GM12891 (cell line): ENCODE measurements around the gene ZNHIT3.
"Not testable (repeated sequence)": the region's sequence is repeated elsewhere in the genome, so short reads cannot be mapped to it uniquely, and the experiment has no call there.

Experiments
- DNase-seq: peaks from one replicate; pipeline ENCODE4 v3.0.0; 2011; ENCODE audit warnings: low spot score; ENCODE audit not compliant: insufficient read length
- FAIRE-seq: peaks from 2 replicates; lab custom pipeline; 2011; peaks lifted over from hg19 to GRCh38; lab: Jason Lieb, UNC
- PAX5 ChIP-seq: IDR thresholded peaks from 2 replicates; pipeline ENCODE4 v1.6.1; 2011; ENCODE audit warnings: low read length, moderate library complexity, mild to moderate bottlenecking; ENCODE audit not compliant: insufficient read depth, severe bottlenecking
- POLR2A ChIP-seq: IDR thresholded peaks from 2 replicates; pipeline ENCODE4 v1.6.1; 2011; ENCODE audit warnings: low read depth, low read length, control low read depth
- POLR2AphosphoS5 ChIP-seq: IDR thresholded peaks from 2 replicates; pipeline ENCODE4 v1.6.1; 2011; ENCODE audit warnings: low read depth, low read length, control low read depth
- POU2F2 ChIP-seq: IDR thresholded peaks from 2 replicates; pipeline ENCODE4 v1.6.1; 2011; ENCODE audit warnings: low read depth, mild to moderate bottlenecking, control low read depth, low read length, moderate library complexity
- SPI1 ChIP-seq: IDR thresholded peaks from 2 replicates; pipeline ENCODE4 v1.6.1; 2011; ENCODE audit warnings: low read depth, low read length, control low read depth
- TAF1 ChIP-seq: IDR thresholded peaks from 2 replicates; pipeline ENCODE4 v1.6.1; 2011; ENCODE audit warnings: low read depth, low read length, control low read depth

ZNHIT3 gene

GRCh38 chr17:36501351-36501750, 14.9 kb downstream of the ZNHIT3 start:
- TF ChIP-seq SPI1, result no peak
- FAIRE-seq, result no peak
- DNase-seq, result no peak

DNA sequence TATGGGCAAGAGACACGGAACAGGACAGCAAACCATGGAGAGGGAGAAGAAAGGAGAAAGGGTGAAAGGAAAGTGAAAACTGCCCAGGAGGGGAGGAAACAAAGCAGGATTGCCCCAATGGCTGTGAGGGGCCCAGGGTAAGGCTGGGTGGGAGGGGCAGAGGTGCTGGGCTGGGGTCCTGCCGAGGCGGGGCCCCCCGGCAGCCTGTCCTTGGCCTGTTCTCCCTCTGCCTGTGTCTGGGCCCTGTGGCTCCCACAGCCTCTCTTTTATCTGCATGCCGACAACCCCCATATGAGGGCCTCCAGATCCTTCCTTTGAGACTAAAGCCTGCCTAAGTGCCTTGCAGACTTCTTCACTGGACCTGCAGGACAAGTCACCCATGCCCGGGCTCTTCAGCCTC, 15.5 kb downstream of the ZNHIT3 start:
- DNase-seq (no peak), FAIRE-seq (no peak)
- TF ChIP-seq POU2F2 (no peak), POLR2A (no peak)

- no peak for DNase-seq
- FAIRE-seq, result no peak
- TF ChIP-seq TAF1, result no peak
- no peak for TF ChIP-seq PAX5
- TF ChIP-seq POLR2A, result no peak
- TF ChIP-seq SPI1, result no peak
- no peak for TF ChIP-seq POU2F2
- no peak for TF ChIP-seq POLR2AphosphoS5
Measured at GRCh38 chr17:36503456-36504155, 17.1 kb downstream of the ZNHIT3 start.

GRCh38 chr17:36504156-36504545, 17.7 kb downstream of the ZNHIT3 start:
- DNase-seq, result no peak

GRCh38 chr17:36505171-36505570, 18.7 kb downstream of the ZNHIT3 start:
- TF ChIP-seq TAF1 (no peak), POLR2A (no peak), POU2F2 (no peak), POLR2AphosphoS5 (no peak), SPI1 (no peak), PAX5 (no peak)
- DNase-seq, result no peak
- no peak for FAIRE-seq

More at GRCh38 chr17:36504156-36504545, 17.7 kb downstream of the ZNHIT3 start:
- no peak for FAIRE-seq
- TF ChIP-seq SPI1, result no peak
- TF ChIP-seq POLR2AphosphoS5, result no peak
- TF ChIP-seq TAF1, result no peak
- no peak for TF ChIP-seq POU2F2
- no peak for TF ChIP-seq POLR2A
- TF ChIP-seq PAX5, result no peak

DNA sequence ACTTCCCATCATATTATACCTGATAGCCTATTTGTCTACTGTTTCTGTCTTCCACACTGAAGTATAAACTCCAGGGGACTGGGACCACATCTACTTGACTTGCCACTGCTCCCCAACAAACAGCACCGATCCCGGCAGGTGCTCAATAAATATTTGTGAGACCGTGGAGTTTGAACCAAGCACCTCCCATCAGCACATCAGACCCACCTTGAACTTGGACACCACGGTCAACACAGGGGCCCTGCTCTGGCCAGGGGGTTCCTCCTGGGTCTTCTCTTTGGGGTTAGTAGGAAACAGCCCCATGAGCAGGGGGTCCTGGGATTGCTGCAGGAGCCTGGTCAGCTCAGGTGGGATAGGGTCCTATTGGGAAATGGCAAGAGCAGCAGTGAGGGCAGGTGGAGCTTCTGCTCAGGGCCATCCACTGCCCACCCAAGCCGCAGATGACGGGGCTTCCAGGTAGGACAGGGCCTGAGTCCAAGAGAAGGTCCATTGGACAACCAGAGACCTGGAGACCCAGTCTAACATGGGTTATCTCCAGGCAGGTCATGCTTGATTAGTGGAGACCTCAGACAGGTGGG, 19.9 kb downstream of the ZNHIT3 start:
- no peak for TF ChIP-seq POU2F2
- no peak for TF ChIP-seq PAX5
- no peak for TF ChIP-seq SPI1
- FAIRE-seq, result no peak
- no peak for DNase-seq

DNA sequence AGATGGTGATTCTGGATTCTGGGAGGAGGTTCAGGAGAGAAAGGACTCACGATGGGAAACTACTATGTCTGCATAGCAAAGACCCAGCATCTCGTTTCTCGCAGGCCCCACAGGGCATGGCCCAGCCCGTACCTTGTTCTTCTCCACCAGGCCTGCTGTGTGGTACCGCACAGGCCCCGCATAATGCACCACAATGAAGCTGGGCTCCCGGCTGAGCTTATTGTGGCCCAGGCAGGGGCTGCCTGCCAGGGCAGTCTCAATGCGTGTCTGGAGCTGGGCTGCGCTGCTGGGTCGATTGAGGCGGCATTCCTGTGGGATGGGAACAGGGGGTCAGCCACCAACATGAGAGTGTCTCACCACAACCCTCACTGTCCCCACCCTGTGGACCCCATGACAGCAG, 20.4 kb downstream of the ZNHIT3 start:
- no peak for DNase-seq
- TF ChIP-seq TAF1 (no peak), POU2F2 (no peak), PAX5 (no peak), SPI1 (no peak), POLR2A (no peak), POLR2AphosphoS5 (no peak)
- no peak for FAIRE-seq

DNA sequence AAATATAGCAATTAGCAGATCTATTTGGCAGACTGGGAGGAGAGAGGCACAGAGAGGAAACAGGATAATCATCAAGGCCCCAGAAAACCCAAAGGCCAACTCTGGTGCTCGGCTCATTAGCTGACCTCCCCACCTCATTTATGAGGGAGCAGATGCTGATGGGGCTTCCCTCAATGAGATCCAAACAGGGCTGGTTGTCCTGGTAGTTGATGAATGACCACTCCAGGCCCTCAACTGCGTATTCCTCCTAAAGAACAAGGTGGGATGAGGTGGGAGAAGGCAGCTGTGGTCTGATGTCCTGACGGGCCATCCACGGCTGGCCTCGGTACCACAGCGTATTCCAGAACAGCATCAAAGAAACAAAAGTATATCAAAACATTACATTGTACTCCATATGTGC, 20.8 kb downstream of the ZNHIT3 start:
- FAIRE-seq (no peak), DNase-seq (no peak)

DNA sequence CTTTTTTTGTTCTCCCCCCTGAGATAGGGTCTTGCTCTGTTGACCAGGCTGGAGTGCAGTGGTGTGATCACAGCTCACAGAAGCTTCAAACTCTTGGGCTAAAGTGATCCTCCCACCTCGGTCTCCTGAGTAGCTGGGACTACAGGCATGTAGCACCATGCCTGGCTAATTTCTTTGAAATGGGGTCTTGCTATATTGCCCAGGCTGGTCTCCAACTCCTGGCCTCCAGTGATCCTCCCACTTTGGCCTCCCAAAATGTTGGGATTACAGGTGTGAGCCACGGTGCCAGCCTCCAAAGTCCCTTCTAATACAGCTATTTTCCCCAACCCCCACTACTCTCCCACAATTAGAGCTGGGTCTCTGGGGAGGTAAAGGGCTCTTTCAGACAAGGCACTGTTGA, 22.0 kb downstream of the ZNHIT3 start:
- not testable (repeated sequence) for DNase-seq, FAIRE-seq

More for the DNA sequence above, 20.8 kb downstream of the ZNHIT3 start:
- TF ChIP-seq TAF1 (no peak), POU2F2 (no peak), PAX5 (no peak)

- TF ChIP-seq POLR2AphosphoS5 (no peak), TAF1 (no peak), PAX5 (no peak), POLR2A (no peak), POU2F2 (no peak), SPI1 (no peak)
- DNase-seq, result no peak
- no peak for FAIRE-seq
Measured at GRCh38 chr17:36509272-36509985, 22.9 kb downstream of the ZNHIT3 start.
